Measurements from ENCODE around the gene PYGO2.

- TF ChIP-seq CTCF (conservative IDR thresholded peaks at IDR 0.05; ENCODE audit: low read length): no peak
- no peak for TF ChIP-seq EZH2phosphoT487 (IDR thresholded peaks at IDR 0.05; ENCODE audit: borderline replicate concordance, low read depth, low read length)
Observed at GRCh38 chr1:154972213-154972516, 10.6 kb upstream of the PYGO2 start.
